Calu3 (cell line): ENCODE data around the gene NPIPA1. TPM values are rescaled to one million over a fixed set of nuclear protein-coding genes. Genes with fewer than 3 reads are reported as not detected.
"Not testable (repeated sequence)": the region's sequence is repeated elsewhere in the genome, so short reads cannot be mapped to it uniquely, and the experiment has no call there.

Source experiments
- Bru-seq: library from RNA; stranded (reverse); fragments of 400-500 nt; gene quantifications from one replicate; lab custom pipeline; 2021; lab: Mats Ljungman, UMichigan
- BruChase-seq, 2 experiments: library from RNA; stranded (reverse); fragments of 400-500 nt; gene quantifications; one replicate each; lab custom pipeline; 2021; lab: Mats Ljungman, UMichigan
- BruUV-seq: library from RNA; stranded (reverse); fragments of 400-500 nt; replicated peaks from 2 replicates; lab custom pipeline; 2021; lab: Mats Ljungman, UMichigan
- CTCF ChIA-PET: fragments of 300-600 bp; sonication (Branson Sonifier 250); formaldehyde crosslinking; loops from one replicate; lab custom pipeline; 2022; ENCODE audit warnings: antibody characterized with exemption; lab: Charles Lee
- DNase-seq: peaks from one replicate; pipeline ENCODE4 v3.0.0; 2022
- H3K27ac Mint-ChIP-seq: one replicate; pipeline ENCODE4 v1.8.0; 2022; ENCODE audit warnings: mixed read lengths; ENCODE audit not compliant: unreplicated experiment
- H3K27me3 Mint-ChIP-seq: one replicate; pipeline ENCODE4 v1.8.0; 2022; ENCODE audit warnings: mixed read lengths; ENCODE audit not compliant: unreplicated experiment
- H3K36me3 Mint-ChIP-seq: one replicate; pipeline ENCODE4 v1.8.0; 2022; ENCODE audit warnings: mild to moderate bottlenecking, moderate library complexity, mixed read lengths; ENCODE audit not compliant: insufficient read depth, unreplicated experiment
- H3K4me1 Mint-ChIP-seq: one replicate; pipeline ENCODE4 v1.8.0; 2022; ENCODE audit warnings: mild to moderate bottlenecking, low read depth, mixed read lengths; ENCODE audit not compliant: unreplicated experiment
- H3K4me3 Mint-ChIP-seq: one replicate; pipeline ENCODE4 v1.8.0; 2022; ENCODE audit warnings: mild to moderate bottlenecking, low read depth, moderate library complexity, mixed read lengths; ENCODE audit not compliant: unreplicated experiment
- H3K9me3 Mint-ChIP-seq: one replicate; pipeline ENCODE4 v1.8.0; 2022; ENCODE audit warnings: low read depth, mixed read lengths; ENCODE audit not compliant: unreplicated experiment
- intact Hi-C: fragments of 100-400 bp; cut with micrococcal nuclease; formaldehyde crosslinking; loops from one replicate; pipeline ENCODE4 v1.10.0; 2022; ENCODE audit not compliant: unreplicated experiment
- long read RNA-seq: library from polyadenylated mRNA; stranded (forward); transcript quantifications from one replicate; pipeline ENCODE4 v2.0.0, GENCODE V29; 2022
- total RNA-seq: library from RNA; stranded (reverse); gene quantifications from 2 replicates; pipeline ENCODE4 v1.2.3, GENCODE V29; 2022

Gene NPIPA1
- 112 and 114 TPM in 2 replicates for total RNA-seq
- percentile 53 among the genes with signal in this experiment for Bru-seq, nascent RNA
- percentile 63 among the genes with signal in this experiment for BruChase-seq, experiment 1, labeled RNA remaining after a 6-hour chase
- BruChase-seq, experiment 2, labeled RNA remaining after a 2-hour chase = percentile 56 among the genes with signal in this experiment
- long read RNA-seq, partial matches to known transcripts = 1 of 4 reads
- long read RNA-seq, other reads (novel, unspliced or antisense) = 3 of 4 reads

DNA sequence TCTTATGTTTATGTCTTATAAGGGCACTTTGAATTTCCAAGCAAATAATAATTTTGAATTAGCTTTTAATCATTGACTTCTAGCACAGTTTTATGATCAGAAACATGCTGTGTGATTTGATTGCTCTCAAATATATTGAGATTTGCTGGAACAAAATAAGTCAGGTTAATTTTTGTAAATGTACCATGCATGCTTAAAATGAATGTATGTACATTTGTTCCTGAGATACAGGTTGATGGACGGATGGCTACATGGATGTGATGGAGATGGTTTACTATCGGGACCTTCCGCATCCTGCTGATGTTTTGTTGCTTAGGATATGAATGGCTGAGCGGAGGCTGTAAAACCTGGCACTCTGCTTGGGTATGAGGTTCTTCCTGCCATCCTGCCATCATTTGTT lies at the start of gene NPIPA1:
TSS of gene NPIPA1 (plus strand) at position 301 of the 400 bp plus-strand sequence. CDS start at position 301, 0 bp downstream.
- H3K4me1 Mint-ChIP-seq, H3K9me3 Mint-ChIP-seq, H3K27ac Mint-ChIP-seq, DNase-seq, CTCF ChIA-PET, H3K27me3 Mint-ChIP-seq, intact Hi-C loops, H3K36me3 Mint-ChIP-seq, H3K4me3 Mint-ChIP-seq, BruUV-seq: not testable (repeated sequence)

DNA sequence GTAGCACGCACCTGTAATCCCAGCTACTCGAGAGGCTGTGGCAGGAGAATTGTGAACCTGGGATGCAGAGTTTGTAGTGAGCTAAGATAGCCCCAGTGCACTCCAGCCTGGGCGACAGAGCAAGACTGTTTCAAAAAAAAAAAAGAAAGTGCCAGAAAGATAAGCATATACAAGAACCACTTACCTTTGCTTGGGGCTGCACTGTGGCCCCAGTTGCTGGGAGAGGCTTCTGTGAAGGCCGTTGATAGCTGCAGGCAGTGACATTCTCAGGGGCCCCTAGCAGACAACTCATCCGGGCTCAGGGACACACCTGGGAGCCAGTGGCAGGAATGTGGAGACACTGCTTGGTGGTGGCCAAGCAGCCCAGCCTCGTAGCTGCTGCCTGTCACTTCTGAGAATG lies 45.1 kb upstream of the NPIPA1 start:
- DNase-seq, BruUV-seq, H3K27ac Mint-ChIP-seq, intact Hi-C loops, H3K27me3 Mint-ChIP-seq, H3K9me3 Mint-ChIP-seq, H3K4me3 Mint-ChIP-seq, H3K4me1 Mint-ChIP-seq, H3K36me3 Mint-ChIP-seq, CTCF ChIA-PET: not testable (repeated sequence)

DNA sequence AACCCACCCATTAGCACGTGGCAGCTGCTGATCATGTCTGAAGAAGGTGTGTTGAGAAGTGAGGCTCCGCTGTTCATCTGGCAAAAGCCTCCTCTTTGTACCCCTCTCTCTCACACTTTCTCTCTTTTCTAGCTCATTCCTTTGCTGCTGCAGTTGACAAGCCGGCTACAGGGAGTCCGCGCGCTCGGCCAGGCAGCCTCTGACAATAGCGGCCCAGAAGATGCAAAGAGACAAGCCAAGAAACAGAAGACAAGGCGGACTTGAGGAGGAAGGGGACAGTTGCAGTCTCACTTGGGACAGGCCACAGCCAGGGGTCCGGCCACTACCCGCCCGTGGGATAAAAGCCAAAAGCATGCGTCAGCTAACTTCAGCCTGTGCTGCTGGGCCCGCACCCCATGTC lies 41.9 kb upstream of the NPIPA1 start:
- intact Hi-C loops, CTCF ChIA-PET, H3K36me3 Mint-ChIP-seq, BruUV-seq, H3K27me3 Mint-ChIP-seq, DNase-seq, H3K27ac Mint-ChIP-seq, H3K4me1 Mint-ChIP-seq, H3K9me3 Mint-ChIP-seq, H3K4me3 Mint-ChIP-seq: not testable (repeated sequence)

DNA sequence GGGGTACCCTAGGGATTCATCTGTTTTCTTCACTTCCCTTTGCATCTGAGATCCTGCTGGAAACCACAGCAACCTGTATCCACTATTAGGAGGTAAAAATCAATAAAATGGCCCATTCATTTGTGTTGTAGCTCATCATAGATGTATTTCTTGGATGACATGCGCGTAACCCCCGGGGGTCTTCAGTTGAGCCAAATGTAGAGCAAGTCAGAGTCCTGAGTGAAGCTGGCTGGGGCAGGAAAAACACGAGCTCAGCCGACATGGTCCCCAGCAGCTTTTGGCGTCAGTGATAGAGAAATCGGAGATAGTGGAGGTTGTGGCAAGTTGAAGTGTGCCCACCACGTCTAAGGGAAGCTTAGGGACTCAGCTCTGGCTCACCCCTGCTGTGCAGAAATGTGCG lies 41.2 kb upstream of the NPIPA1 start:
- CTCF ChIA-PET, H3K4me1 Mint-ChIP-seq, intact Hi-C loops, BruUV-seq, DNase-seq, H3K27ac Mint-ChIP-seq, H3K9me3 Mint-ChIP-seq, H3K4me3 Mint-ChIP-seq, H3K27me3 Mint-ChIP-seq, H3K36me3 Mint-ChIP-seq: not testable (repeated sequence)

DNA sequence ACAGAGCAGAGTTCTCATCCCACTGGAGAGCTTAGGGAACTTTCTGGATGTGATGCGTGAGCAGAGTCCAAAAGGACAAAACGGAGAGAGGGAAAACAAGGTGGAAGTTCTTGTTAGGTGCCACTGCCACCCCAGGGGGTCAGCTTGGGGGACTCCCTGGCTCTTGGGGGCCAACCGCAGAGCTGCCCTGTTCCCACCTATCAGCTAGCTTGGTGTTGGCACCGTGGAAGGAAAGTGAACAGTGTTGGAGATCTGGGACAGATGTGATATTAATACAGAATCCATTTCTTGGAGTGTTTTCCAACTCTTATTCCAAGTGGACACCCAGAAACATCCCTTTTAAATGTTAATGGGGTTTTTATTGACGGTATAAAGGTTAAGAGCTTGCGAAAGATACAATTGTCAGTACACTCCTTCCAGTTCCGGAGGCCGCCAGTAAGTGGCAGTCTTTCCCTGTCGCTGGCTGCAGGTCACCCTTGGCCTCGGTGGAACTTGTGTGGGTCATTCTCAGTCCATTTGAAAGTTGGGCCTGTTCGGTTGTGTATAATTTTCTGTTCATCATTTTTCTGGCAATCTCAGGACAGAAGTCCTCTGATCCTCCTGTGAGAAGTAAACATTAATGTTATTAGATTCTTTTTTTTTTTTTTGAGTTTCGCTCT lies 40.1 kb upstream of the NPIPA1 start:
- H3K36me3 Mint-ChIP-seq, H3K4me1 Mint-ChIP-seq, intact Hi-C loops, H3K27ac Mint-ChIP-seq, CTCF ChIA-PET, BruUV-seq, DNase-seq, H3K4me3 Mint-ChIP-seq, H3K9me3 Mint-ChIP-seq, H3K27me3 Mint-ChIP-seq: not testable (repeated sequence)

DNA sequence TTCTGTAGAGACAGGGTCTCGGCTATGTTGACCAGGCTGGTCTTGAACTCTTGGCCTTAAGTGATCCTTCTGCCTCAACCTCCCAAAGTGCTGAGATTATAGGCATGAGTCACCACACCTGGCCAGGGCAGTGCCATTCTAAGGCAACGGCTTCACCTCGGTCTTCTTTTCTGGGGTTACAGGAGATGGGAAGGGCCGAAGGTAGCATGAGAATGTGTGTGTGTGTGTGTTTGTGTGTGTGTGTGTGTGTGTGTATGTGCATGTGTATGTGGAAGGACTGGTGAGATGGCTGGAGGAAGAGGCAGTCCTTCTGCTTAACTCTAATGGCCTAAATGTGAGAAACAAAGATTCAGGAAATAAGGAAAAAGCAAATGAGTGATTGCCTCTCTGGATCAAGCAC lies 39.1 kb upstream of the NPIPA1 start:
- H3K27me3 Mint-ChIP-seq = peaks cover 12% of the 10 kb centered on the region
- H3K4me1 Mint-ChIP-seq, DNase-seq, H3K9me3 Mint-ChIP-seq, CTCF ChIA-PET, H3K36me3 Mint-ChIP-seq, intact Hi-C loops, BruUV-seq, H3K4me3 Mint-ChIP-seq, H3K27ac Mint-ChIP-seq: not testable (repeated sequence)

DNA sequence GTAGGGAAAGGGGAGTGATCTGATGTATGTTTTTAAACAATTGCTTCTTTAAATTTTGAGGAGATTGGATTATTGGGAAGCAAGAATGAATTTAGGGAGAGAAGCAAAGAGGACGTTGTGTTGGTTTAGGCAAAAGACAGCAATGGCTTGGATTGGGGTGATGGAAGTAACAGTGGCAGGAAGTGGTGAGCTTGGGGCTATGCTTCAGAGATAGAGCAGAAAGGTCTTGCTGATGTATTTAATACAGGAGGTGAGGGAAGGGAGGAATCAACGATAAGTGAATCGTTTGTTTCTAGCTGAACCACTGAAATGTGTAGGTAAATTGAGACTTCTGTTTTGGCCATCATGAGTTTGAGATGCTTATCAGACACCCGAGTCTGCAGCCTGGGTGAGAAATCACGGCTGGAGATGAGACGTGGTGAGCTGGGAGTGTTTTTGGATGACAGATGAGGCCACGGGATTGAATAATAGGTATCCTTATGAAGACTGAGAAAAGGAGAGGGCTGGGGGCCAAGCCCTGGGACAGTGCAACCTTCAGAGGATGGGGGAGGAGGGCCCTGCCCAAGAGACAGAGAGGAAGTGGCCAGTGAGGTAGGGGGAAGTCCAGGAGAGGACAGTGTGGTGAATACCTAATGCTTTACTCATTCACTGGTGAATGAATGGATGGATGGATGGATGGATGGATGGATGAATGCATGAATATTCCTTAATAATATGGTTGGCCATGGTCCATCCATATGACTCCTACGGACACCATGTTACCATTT lies 33.9 kb upstream of the NPIPA1 start:
- H3K27ac Mint-ChIP-seq, H3K9me3 Mint-ChIP-seq, BruUV-seq, DNase-seq, H3K4me1 Mint-ChIP-seq, H3K4me3 Mint-ChIP-seq, H3K36me3 Mint-ChIP-seq, CTCF ChIA-PET, intact Hi-C loops: not testable (repeated sequence)
- H3K27me3 Mint-ChIP-seq = peaks cover 21% of the 10 kb centered on the region

DNA sequence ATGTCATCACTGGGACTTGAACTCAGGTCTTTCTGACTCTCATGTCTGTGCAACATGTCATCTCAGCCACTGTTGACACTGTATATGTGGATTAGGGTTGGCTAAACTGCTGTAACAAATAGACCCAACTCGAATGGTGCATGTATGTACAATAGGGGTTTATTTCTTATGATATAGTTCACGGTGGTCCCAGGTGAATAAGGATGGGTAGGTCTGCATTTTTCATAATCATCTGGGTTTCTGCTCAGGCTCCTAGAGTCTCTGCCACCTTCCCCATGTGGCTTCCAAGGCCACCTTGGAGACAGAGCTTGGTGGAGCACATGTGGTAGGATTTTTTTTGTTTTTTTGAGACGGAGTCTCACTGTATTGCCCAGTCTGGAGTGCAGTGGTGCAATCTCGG lies 27.5 kb upstream of the NPIPA1 start:
- CTCF ChIA-PET, intact Hi-C loops, H3K4me1 Mint-ChIP-seq, H3K4me3 Mint-ChIP-seq, H3K27ac Mint-ChIP-seq, H3K27me3 Mint-ChIP-seq, H3K9me3 Mint-ChIP-seq, DNase-seq, BruUV-seq, H3K36me3 Mint-ChIP-seq: not testable (repeated sequence)

DNA sequence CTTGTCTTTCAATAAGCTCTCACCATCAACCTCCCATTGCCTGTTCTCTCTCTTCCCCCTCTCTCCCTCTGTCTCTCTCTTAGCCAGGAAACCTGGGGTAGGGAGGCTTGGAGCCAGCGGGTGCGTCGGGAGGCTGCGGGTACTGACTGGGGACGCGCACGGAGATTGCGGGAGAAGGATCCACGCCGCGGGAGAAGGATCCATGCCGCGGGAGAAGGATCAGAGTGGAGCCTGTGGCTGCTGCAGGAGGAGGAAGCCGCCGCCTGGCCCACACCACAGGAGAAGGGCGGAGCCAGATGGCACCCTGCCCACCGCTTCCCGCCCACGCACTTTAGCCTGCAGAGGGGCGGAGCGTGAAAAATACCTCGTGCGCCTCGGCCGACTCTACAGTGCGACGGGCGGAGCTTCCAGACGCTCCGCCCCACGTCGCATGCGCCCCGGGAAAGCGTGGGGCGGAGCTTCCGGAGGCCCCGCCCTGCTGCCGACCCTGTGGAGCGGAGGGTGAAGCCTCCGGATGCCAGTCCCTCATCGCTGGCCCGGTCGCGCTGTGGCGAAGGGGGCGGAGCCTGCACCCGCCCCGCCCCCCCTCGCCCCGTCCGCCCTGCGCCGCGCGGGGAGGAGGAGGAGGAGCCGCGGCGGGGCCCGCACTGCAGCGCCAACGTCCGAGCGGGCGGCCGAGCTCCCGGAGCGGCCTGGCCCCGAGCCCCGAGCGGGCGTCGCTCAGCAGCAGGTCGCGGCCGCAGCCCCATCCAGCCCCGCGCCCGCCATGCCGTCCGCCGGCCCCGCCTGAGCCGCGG lies 26.2 kb upstream of the NPIPA1 start:
- H3K4me3 Mint-ChIP-seq, H3K9me3 Mint-ChIP-seq, H3K27me3 Mint-ChIP-seq, CTCF ChIA-PET, BruUV-seq, H3K27ac Mint-ChIP-seq, H3K4me1 Mint-ChIP-seq, intact Hi-C loops, DNase-seq, H3K36me3 Mint-ChIP-seq: not testable (repeated sequence)
